ENCODE data around the gene NCF4. TPM values are rescaled to one million over a fixed set of nuclear protein-coding genes. Genes with fewer than 3 reads are reported as not detected.

Gene NCF4
- total and polyA plus RNA-seq, 2 donors from 2014 or later = 4.7 to 19.4 TPM

GRCh38 chr22:36924151-36924698 lies 63.4 kb downstream of the NCF4 start:
- no peaks in the 10 kb centered on the region for H3K27me3 ChIP-seq (ENCODE audit: control insufficient read depth, insufficient read depth, low read length)
- H3K9me3 ChIP-seq (ENCODE audit: control insufficient read depth in 2 of 3, insufficient read depth in 1 of 3, low read length in 3 of 3) = no peaks in the 10 kb centered on the region
- no peaks in the 10 kb centered on the region for H3K36me3 ChIP-seq (ENCODE audit: control insufficient read depth in 2 of 3, insufficient read depth in 3 of 3, low read length in 3 of 3)
- FAIRE-seq = no peak
- H3K9ac ChIP-seq (ENCODE audit: low read length in 3 of 3) = no peak overlapping the region
- no peak overlapping the region for H3K27ac ChIP-seq (ENCODE audit: low read depth in 2 of 2, low read length in 2 of 2)
- no peaks in the 10 kb centered on the region for H3K4me1 ChIP-seq (ENCODE audit: control insufficient read depth in 2 of 3, insufficient read depth in 2 of 3, low read depth in 1 of 3, low read length in 3 of 3)
- TF ChIP-seq CTCF (IDR thresholded peaks at IDR 0.05; ENCODE audit: borderline replicate concordance, extremely low read depth, insufficient read depth) = no peak
- intact Hi-C loops (cut with DNase I) = no loop called here
- DNase-seq = no peak
- H3K4me3 ChIP-seq (ENCODE audit: low read length in 3 of 3) = no peak overlapping the region

GRCh38 chr22:36925388-36926290 lies 64.8 kb downstream of the NCF4 start:
- TF ChIP-seq CTCF (IDR thresholded peaks at IDR 0.05; ENCODE audit: borderline replicate concordance, extremely low read depth, insufficient read depth) = no peak
- Histone ChIP-seq H3K4me1 (ENCODE audit: control insufficient read depth in 2 of 3, insufficient read depth in 2 of 3, low read depth in 1 of 3, low read length in 3 of 3) (no peaks in the 10 kb centered on the region), H3K27ac (ENCODE audit: low read depth in 2 of 2, low read length in 2 of 2) (no peak overlapping the region), H3K36me3 (ENCODE audit: control insufficient read depth in 2 of 3, insufficient read depth in 3 of 3, low read length in 3 of 3) (no peaks in the 10 kb centered on the region), H3K27me3 (ENCODE audit: control insufficient read depth, insufficient read depth, low read length) (no peaks in the 10 kb centered on the region), H3K9me3 (ENCODE audit: control insufficient read depth in 2 of 3, insufficient read depth in 1 of 3, low read length in 3 of 3) (no peaks in the 10 kb centered on the region), H3K4me3 (ENCODE audit: low read length in 3 of 3) (no peak overlapping the region), H3K9ac (ENCODE audit: low read length in 3 of 3) (no peak overlapping the region)
- FAIRE-seq (no peak), DNase-seq (peak in 1 of 5 donors; percentile 63)
- intact Hi-C loops (cut with DNase I) = no loop called here

- no peak overlapping the region for H3K27ac ChIP-seq (ENCODE audit: low read depth in 2 of 2, low read length in 2 of 2)
- TF ChIP-seq CTCF (IDR thresholded peaks at IDR 0.05; ENCODE audit: borderline replicate concordance, extremely low read depth, insufficient read depth) = no peak
- intact Hi-C loops (cut with DNase I) = no loop called here
- no peaks in the 10 kb centered on the region for H3K36me3 ChIP-seq (ENCODE audit: control insufficient read depth in 2 of 3, insufficient read depth in 3 of 3, low read length in 3 of 3)
- H3K9ac ChIP-seq (ENCODE audit: low read length in 3 of 3) = no peak overlapping the region
- FAIRE-seq (no peak), DNase-seq (no peak)
- no peak overlapping the region for H3K4me3 ChIP-seq (ENCODE audit: low read length in 3 of 3)
- H3K4me1 ChIP-seq (ENCODE audit: control insufficient read depth in 2 of 3, insufficient read depth in 2 of 3, low read depth in 1 of 3, low read length in 3 of 3) = no peaks in the 10 kb centered on the region
- no peaks in the 10 kb centered on the region for H3K27me3 ChIP-seq (ENCODE audit: control insufficient read depth, insufficient read depth, low read length)
- no peaks in the 10 kb centered on the region for H3K9me3 ChIP-seq (ENCODE audit: control insufficient read depth in 2 of 3, insufficient read depth in 1 of 3, low read length in 3 of 3)
These were observed 65.5 kb downstream of the NCF4 start for GRCh38 chr22:36926309-36926708.

All from kidney (tissue), 14 donors.